MM.1S (cell line): ENCODE measurements around the gene GOLPH3.

Source experiments
- EZH2 ChIP-seq: fragments of 300-600 bp; sonication (generic); optimal IDR thresholded peaks from 2 replicates; pipeline ENCODE3; 2017; ENCODE audit warnings: low read depth, mild to moderate bottlenecking, antibody characterized with exemption, low read length, mixed read lengths
- TF ChIP-seq, protein P1 (sequence below): fragments of 300-600 bp; sonication (generic); IDR thresholded peaks from 2 replicates; pipeline ENCODE4 v1.5.1; 2016; ENCODE audit warnings: antibody characterized with exemption, low read length, mixed read lengths

- TF ChIP-seq, protein P1, sequence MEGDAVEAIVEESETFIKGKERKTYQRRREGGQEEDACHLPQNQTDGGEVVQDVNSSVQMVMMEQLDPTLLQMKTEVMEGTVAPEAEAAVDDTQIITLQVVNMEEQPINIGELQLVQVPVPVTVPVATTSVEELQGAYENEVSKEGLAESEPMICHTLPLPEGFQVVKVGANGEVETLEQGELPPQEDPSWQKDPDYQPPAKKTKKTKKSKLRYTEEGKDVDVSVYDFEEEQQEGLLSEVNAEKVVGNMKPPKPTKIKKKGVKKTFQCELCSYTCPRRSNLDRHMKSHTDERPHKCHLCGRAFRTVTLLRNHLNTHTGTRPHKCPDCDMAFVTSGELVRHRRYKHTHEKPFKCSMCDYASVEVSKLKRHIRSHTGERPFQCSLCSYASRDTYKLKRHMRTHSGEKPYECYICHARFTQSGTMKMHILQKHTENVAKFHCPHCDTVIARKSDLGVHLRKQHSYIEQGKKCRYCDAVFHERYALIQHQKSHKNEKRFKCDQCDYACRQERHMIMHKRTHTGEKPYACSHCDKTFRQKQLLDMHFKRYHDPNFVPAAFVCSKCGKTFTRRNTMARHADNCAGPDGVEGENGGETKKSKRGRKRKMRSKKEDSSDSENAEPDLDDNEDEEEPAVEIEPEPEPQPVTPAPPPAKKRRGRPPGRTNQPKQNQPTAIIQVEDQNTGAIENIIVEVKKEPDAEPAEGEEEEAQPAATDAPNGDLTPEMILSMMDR: peak; percentile 84
- no peak for TF ChIP-seq EZH2
These were observed 97.1 kb downstream of the GOLPH3 start for GRCh38 chr5:32076699-32077695.
